Uterus (tissue), 2 donors: ENCODE results near the gene MRC2.

Experiments
- CTCF ChIP-seq, 4 experiments: fragments of 200-600 bp in 2 of 4; fragments of 450-650 bp in 2 of 4; sonication (generic) in 2 of 4; IDR thresholded peaks; one replicate each; pipeline ENCODE4 v1.5.1; 2016 to 2019; ENCODE audit warnings: antibody characterized with exemption in 4 of 4, mild to moderate bottlenecking in 2 of 4, moderate library complexity in 1 of 4
- POLR2A ChIP-seq, 2 donors: fragments of 450-650 bp; IDR thresholded peaks; one replicate each; pipeline ENCODE4 v1.6.1; 2016; ENCODE audit warnings: antibody characterized with exemption in 2 of 2, mild to moderate bottlenecking in 1 of 2, moderate library complexity in 1 of 2

- TF ChIP-seq CTCF (IDR thresholded peaks at IDR 0.05) (no peak), POLR2A (IDR thresholded peaks at IDR 0.05) (no peak)
Measured at GRCh38 chr17:62705156-62705777, 77.8 kb downstream of the MRC2 start.
